WTC11 (cell line): ENCODE data around the gene NUP50. TPM values are rescaled to one million over a fixed set of nuclear protein-coding genes. Genes with fewer than 3 reads are reported as not detected.

Experiments used
- ATAC-seq: fragments of 200-7000 bp; cut with Tn5 transposase; 2 replicates; pipeline ENCODE4 v1.10.0; 2021; ENCODE audit warnings: mild to moderate bottlenecking, moderate library complexity
- CTCF ChIA-PET: fragments of 300-600 bp; sonication (Branson Sonifier 250); formaldehyde crosslinking; loops from one replicate; lab custom pipeline; 2021; ENCODE audit warnings: antibody characterized with exemption; lab: Charles Lee
- POLR2A ChIA-PET: fragments of 350-600 bp; sonication (Branson Sonifier 250); formaldehyde crosslinking; loops from one replicate; lab custom pipeline; 2021; ENCODE audit warnings: antibody characterized with exemption; lab: Charles Lee
- DNase-seq: peaks from one replicate; pipeline ENCODE4 v3.0.0; 2021; ENCODE audit warnings: low spot score
- H3K27ac Mint-ChIP-seq: 2 replicates; pipeline ENCODE4 v1.8.0; 2021; ENCODE audit warnings: mixed read lengths
- H3K27me3 Mint-ChIP-seq: 2 replicates; pipeline ENCODE4 v1.8.0; 2021; ENCODE audit warnings: low read depth, mild to moderate bottlenecking, moderate library complexity, mixed read lengths
- H3K36me3 Mint-ChIP-seq: 2 replicates; pipeline ENCODE4 v1.8.0; 2021; ENCODE audit warnings: mixed read lengths
- H3K4me1 Mint-ChIP-seq: 2 replicates; pipeline ENCODE4 v1.8.0; 2022; ENCODE audit warnings: mixed read lengths
- H3K4me3 Mint-ChIP-seq: 2 replicates; pipeline ENCODE4 v1.8.0; 2021; ENCODE audit warnings: mild to moderate bottlenecking, moderate library complexity, mixed read lengths
- H3K9me3 Mint-ChIP-seq: 2 replicates; pipeline ENCODE4 v1.8.0; 2021; ENCODE audit warnings: mixed read lengths
- AFF4 ChIP-seq: sonication (generic); formaldehyde crosslinking; IDR thresholded peaks from 2 replicates; pipeline ENCODE4 v1.8.1; 2023; ENCODE audit warnings: mild to moderate bottlenecking, missing genetic modification reagents, borderline replicate concordance
- ATF3 ChIP-seq: sonication (generic); formaldehyde crosslinking; conservative IDR thresholded peaks from 2 replicates; pipeline ENCODE4 v1.8.1; 2022; ENCODE audit warnings: mild to moderate bottlenecking, missing genetic modification reagents
- E2F5 ChIP-seq: sonication (generic); formaldehyde crosslinking; IDR thresholded peaks from 2 replicates; pipeline ENCODE4 v1.8.1; 2022; ENCODE audit warnings: mild to moderate bottlenecking, moderate library complexity, missing genetic modification reagents
- ELF4 ChIP-seq: sonication (generic); formaldehyde crosslinking; IDR thresholded peaks from 2 replicates; pipeline ENCODE4 v1.8.1; 2022; ENCODE audit warnings: low read depth, mild to moderate bottlenecking, moderate library complexity, missing genetic modification reagents
- EMX1 ChIP-seq: fragments of 250-450 bp; sonication (Bioruptor Pico); IDR thresholded peaks from 2 replicates; pipeline ENCODE4 v1.8.0; 2021; ENCODE audit warnings: mild to moderate bottlenecking
- ERG ChIP-seq: fragments of 250-450 bp; sonication (Bioruptor Pico); IDR thresholded peaks from 2 replicates; pipeline ENCODE4 v1.8.0; 2021; ENCODE audit warnings: mild to moderate bottlenecking
- FOXK1 ChIP-seq: sonication (generic); formaldehyde crosslinking; IDR thresholded peaks from 2 replicates; pipeline ENCODE4 v1.8.0; 2022; ENCODE audit warnings: mild to moderate bottlenecking, moderate library complexity, missing genetic modification reagents
- FOXP1 ChIP-seq: sonication (generic); formaldehyde crosslinking; IDR thresholded peaks from 2 replicates; pipeline ENCODE4 v1.8.0; 2022; ENCODE audit warnings: missing genetic modification reagents, mild to moderate bottlenecking, moderate library complexity, borderline replicate concordance
- GABPB1 ChIP-seq: sonication (generic); formaldehyde crosslinking; IDR thresholded peaks from 2 replicates; pipeline ENCODE4 v1.8.1; 2023; ENCODE audit warnings: mild to moderate bottlenecking, missing genetic modification reagents
- HMGA2 ChIP-seq: fragments of 250-450 bp; sonication (Bioruptor Pico); IDR thresholded peaks from 2 replicates; pipeline ENCODE4 v1.4.0; 2021; ENCODE audit warnings: mild to moderate bottlenecking, moderate library complexity
- JUN ChIP-seq: sonication (generic); formaldehyde crosslinking; IDR thresholded peaks from 2 replicates; pipeline ENCODE4 v1.8.0; 2023; ENCODE audit warnings: mild to moderate bottlenecking, missing genetic modification reagents
- NR2C2 ChIP-seq: sonication (generic); formaldehyde crosslinking; IDR thresholded peaks from 2 replicates; pipeline ENCODE4 v1.8.0; 2022; ENCODE audit warnings: mild to moderate bottlenecking, missing genetic modification reagents
- RELA ChIP-seq: sonication (generic); formaldehyde crosslinking; IDR thresholded peaks from 2 replicates; pipeline ENCODE4 v1.8.1; 2022; ENCODE audit warnings: missing genetic modification reagents, mild to moderate bottlenecking, borderline replicate concordance
- RORB ChIP-seq: fragments of 250-450 bp; sonication (Bioruptor Pico); IDR thresholded peaks from 2 replicates; pipeline ENCODE4 v1.9.0; 2021; ENCODE audit warnings: mild to moderate bottlenecking
- SMAD4 ChIP-seq: sonication (generic); formaldehyde crosslinking; IDR thresholded peaks from 2 replicates; pipeline ENCODE4 v1.8.0; 2022; ENCODE audit warnings: mild to moderate bottlenecking, missing genetic modification reagents
- TEAD4 ChIP-seq: sonication (generic); formaldehyde crosslinking; IDR thresholded peaks from 2 replicates; pipeline ENCODE4 v1.8.0; 2022; ENCODE audit warnings: mild to moderate bottlenecking, missing genetic modification reagents
- ZBTB43 ChIP-seq: sonication (generic); formaldehyde crosslinking; IDR thresholded peaks from 2 replicates; pipeline ENCODE4 v1.8.1; 2023; ENCODE audit warnings: mild to moderate bottlenecking, missing genetic modification reagents
- ZNF396 ChIP-seq: fragments of 250-450 bp; sonication (Bioruptor Pico); IDR thresholded peaks from 2 replicates; pipeline ENCODE4 v1.8.0; 2021; ENCODE audit warnings: mild to moderate bottlenecking, moderate library complexity, borderline replicate concordance
- ZNF416 ChIP-seq: fragments of 250-450 bp; sonication (Bioruptor Pico); IDR thresholded peaks from 2 replicates; pipeline ENCODE4 v1.9.0; 2021; ENCODE audit warnings: mild to moderate bottlenecking, inconsistent platforms
- ZNF425 ChIP-seq: fragments of 250-450 bp; sonication (Bioruptor Pico); conservative IDR thresholded peaks from 2 replicates; pipeline ENCODE4 v1.9.0; 2021; ENCODE audit warnings: mild to moderate bottlenecking
- ZNF671 ChIP-seq: fragments of 250-450 bp; sonication (Bioruptor Pico); IDR thresholded peaks from 2 replicates; pipeline ENCODE4 v1.8.0; 2021; ENCODE audit warnings: mild to moderate bottlenecking
- total RNA-seq: library from RNA; stranded (reverse); gene quantifications from 3 replicates; pipeline ENCODE4 v1.2.3, GENCODE V29; 2021
- TF ChIP-seq, protein P1 (sequence below): sonication (generic); formaldehyde crosslinking; IDR thresholded peaks from 2 replicates; pipeline ENCODE4 v1.8.0; 2022; ENCODE audit warnings: mild to moderate bottlenecking, missing genetic modification reagents

The NUP50 gene
- total RNA-seq, 1 experiment from 2014 or later: 131 TPM

DNA sequence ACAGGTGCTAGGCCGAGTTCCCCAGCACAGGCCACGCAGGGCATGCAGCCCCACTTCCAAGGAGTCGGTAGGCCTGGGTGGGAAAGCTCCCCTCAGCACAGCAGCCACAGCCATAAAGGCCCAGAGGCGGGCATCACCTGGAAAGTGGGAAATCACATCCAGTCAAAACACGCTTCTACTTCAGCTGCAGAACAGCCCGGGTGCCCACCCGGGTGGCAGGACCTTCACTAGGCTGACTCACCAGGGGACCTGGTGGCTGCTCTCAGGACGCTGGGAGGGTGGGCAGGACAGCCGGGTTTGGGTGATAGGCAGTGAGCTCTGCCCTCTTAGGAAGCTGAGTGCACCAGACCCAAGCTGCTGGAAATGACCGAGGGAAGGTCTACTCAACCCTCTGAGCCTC lies 69.7 kb downstream of the NUP50 start:
- Mint-ChIP-seq H3K27ac (no peak overlapping the region), H3K4me3 (no peak overlapping the region)
- TF ChIP-seq TEAD4 (no peak), GABPB1 (CRISPR knock-in tag) (no peak), JUN (CRISPR knock-in tag) (no peak), ATF3 (CRISPR knock-in tag) (no peak), HMGA2 (CRISPR knock-in tag) (no peak)
- TF ChIP-seq, all 79 proteins: peak for 0
- no peaks in the 10 kb centered on the region for H3K36me3 Mint-ChIP-seq
- ChIA-PET POLR2A (no interaction called here), CTCF (interaction anchor here (0.6 to 2.4 kb wide), 2 partner anchors 24 to 90 kb away, joined by 3 to 7 read pairs; no protein-coding TSS in a partner anchor)
- no peaks in the 10 kb centered on the region for H3K27me3 Mint-ChIP-seq
- peaks cover 7% of the 10 kb centered on the region for H3K4me1 Mint-ChIP-seq
- DNase-seq (no peak), ATAC-seq (no peak)
- no peaks in the 10 kb centered on the region for H3K9me3 Mint-ChIP-seq

DNA sequence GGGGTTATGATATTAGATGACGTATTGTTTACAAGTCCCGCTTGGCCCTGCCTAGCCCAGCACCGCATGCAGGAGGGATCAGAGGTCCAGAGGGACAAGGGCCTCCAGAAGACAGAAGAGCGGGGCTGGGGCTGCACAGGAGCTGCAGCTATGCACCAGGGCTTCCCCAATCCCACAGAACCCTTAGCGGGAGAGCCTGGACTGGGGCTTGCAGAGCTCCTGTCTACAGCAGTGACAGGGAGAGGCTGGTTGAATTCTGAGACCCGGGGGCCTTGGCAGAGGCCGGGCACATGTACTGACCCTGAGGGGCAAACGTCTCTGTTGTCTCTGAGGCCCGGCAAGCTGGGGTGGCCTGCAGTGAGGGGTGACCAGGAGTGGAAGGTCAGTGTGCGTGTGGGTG lies 70.1 kb downstream of the NUP50 start:
- ATAC-seq: no peak
- peaks cover 7% of the 10 kb centered on the region for H3K4me1 Mint-ChIP-seq
- H3K27ac Mint-ChIP-seq: no peak overlapping the region
- H3K4me3 Mint-ChIP-seq: no peak overlapping the region
- no peak for DNase-seq
- H3K9me3 Mint-ChIP-seq: no peaks in the 10 kb centered on the region
- H3K27me3 Mint-ChIP-seq: no peaks in the 10 kb centered on the region
- POLR2A ChIA-PET: no interaction called here
- 0 out of 2 replicates have a peak, but pooled peaks cover 1% of the 10 kb centered on the region for H3K36me3 Mint-ChIP-seq
- CTCF ChIA-PET: interaction anchor here (0.6 to 2.4 kb wide), 3 partner anchors 25 to 91 kb away, joined by 3 to 7 read pairs (median 5); no protein-coding TSS in a partner anchor
- TF ChIP-seq ZNF416 (CRISPR knock-in tag): no peak
- TF ChIP-seq FOXK1 (CRISPR knock-in tag): no peak
- TF ChIP-seq AFF4: no peak
- TF ChIP-seq, protein P1, sequence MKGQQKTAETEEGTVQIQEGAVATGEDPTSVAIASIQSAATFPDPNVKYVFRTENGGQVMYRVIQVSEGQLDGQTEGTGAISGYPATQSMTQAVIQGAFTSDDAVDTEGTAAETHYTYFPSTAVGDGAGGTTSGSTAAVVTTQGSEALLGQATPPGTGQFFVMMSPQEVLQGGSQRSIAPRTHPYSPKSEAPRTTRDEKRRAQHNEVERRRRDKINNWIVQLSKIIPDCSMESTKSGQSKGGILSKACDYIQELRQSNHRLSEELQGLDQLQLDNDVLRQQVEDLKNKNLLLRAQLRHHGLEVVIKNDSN (CRISPR knock-in tag): no peak
- no peak for TF ChIP-seq E2F5
- no peak for TF ChIP-seq ZNF671 (CRISPR knock-in tag)
- no peak for TF ChIP-seq RELA (CRISPR knock-in tag)
- TF ChIP-seq FOXP1 (CRISPR knock-in tag): no peak
- no peak for TF ChIP-seq EMX1
- no peak for TF ChIP-seq SMAD4 (CRISPR knock-in tag)
- no peak for TF ChIP-seq NR2C2 (CRISPR knock-in tag)
- no peak for TF ChIP-seq RORB
- TF ChIP-seq ZNF396 (CRISPR knock-in tag): no peak
- no peak for TF ChIP-seq ELF4 (CRISPR knock-in tag)
- TF ChIP-seq ZNF425: no peak
- TF ChIP-seq ERG (CRISPR knock-in tag): no peak
- no peak for TF ChIP-seq ZBTB43
